ENCODE measurements around the gene PRKAR1A.
"Not testable (repeated sequence)": the region's sequence is repeated elsewhere in the genome, so short reads cannot be mapped to it uniquely, and the experiment has no call there.

Gene PRKAR1A

GRCh38 chr17:68512247-68512959, at the start of gene PRKAR1A:
Gene PRKAR1A, plus strand, starts transcription at chr17:68512430. Its CDS starts 2,970 bp downstream, at chr17:68515400.
- peak; percentile 79 to 91 for DNase-seq (ENCODE audit: extremely low read depth in 1 of 2, low read depth in 1 of 2)

GRCh38 chr17:68463211-68464019, 48.8 kb upstream of the PRKAR1A start:
- no peak for DNase-seq (ENCODE audit: extremely low read depth in 1 of 2, low read depth in 1 of 2)

- DNase-seq (ENCODE audit: extremely low read depth in 1 of 2, low read depth in 1 of 2), result no peak
These were observed 43.9 kb upstream of the PRKAR1A start for GRCh38 chr17:68468334-68468733.

- DNase-seq (ENCODE audit: extremely low read depth in 1 of 2, low read depth in 1 of 2), result no peak
These were observed 43.4 kb upstream of the PRKAR1A start for GRCh38 chr17:68468788-68469187.

- no peak for DNase-seq (ENCODE audit: extremely low read depth in 1 of 2, low read depth in 1 of 2)
These were observed 41.3 kb upstream of the PRKAR1A start for GRCh38 chr17:68470961-68471360.

GRCh38 chr17:68480885-68481284, 31.3 kb upstream of the PRKAR1A start:
- DNase-seq (ENCODE audit: extremely low read depth in 1 of 2, low read depth in 1 of 2), result no peak

- no peak for DNase-seq (ENCODE audit: extremely low read depth in 1 of 2, low read depth in 1 of 2)
These were observed 29.6 kb upstream of the PRKAR1A start for GRCh38 chr17:68482576-68483041.

- no peak for DNase-seq (ENCODE audit: extremely low read depth in 1 of 2, low read depth in 1 of 2)
These were observed 27.8 kb upstream of the PRKAR1A start for GRCh38 chr17:68484458-68484857.

- DNase-seq (ENCODE audit: extremely low read depth in 1 of 2, low read depth in 1 of 2), result no peak
These were observed 22.3 kb upstream of the PRKAR1A start for GRCh38 chr17:68489919-68490318.

GRCh38 chr17:68491381-68492231, 20.6 kb upstream of the PRKAR1A start:
- no peak for DNase-seq (ENCODE audit: extremely low read depth in 1 of 2, low read depth in 1 of 2)

GRCh38 chr17:68492394-68493054, 19.7 kb upstream of the PRKAR1A start:
- DNase-seq (ENCODE audit: extremely low read depth in 1 of 2, low read depth in 1 of 2), result not testable (repeated sequence)

- DNase-seq (ENCODE audit: extremely low read depth in 1 of 2, low read depth in 1 of 2), result no peak
These were observed 17.1 kb upstream of the PRKAR1A start for GRCh38 chr17:68495081-68495480.

- DNase-seq (ENCODE audit: extremely low read depth in 1 of 2, low read depth in 1 of 2), result no peak
These were observed 14.3 kb upstream of the PRKAR1A start for GRCh38 chr17:68497885-68498319.

- no peak for DNase-seq (ENCODE audit: extremely low read depth in 1 of 2, low read depth in 1 of 2)
These were observed 13.5 kb upstream of the PRKAR1A start for GRCh38 chr17:68498479-68499326.

GRCh38 chr17:68499587-68499986, 12.6 kb upstream of the PRKAR1A start:
- no peak for DNase-seq (ENCODE audit: extremely low read depth in 1 of 2, low read depth in 1 of 2)

GRCh38 chr17:68501074-68501473, 11.2 kb upstream of the PRKAR1A start:
- no peak for DNase-seq (ENCODE audit: extremely low read depth in 1 of 2, low read depth in 1 of 2)

- DNase-seq (ENCODE audit: extremely low read depth in 1 of 2, low read depth in 1 of 2), result no peak
These were observed 6.3 kb upstream of the PRKAR1A start for GRCh38 chr17:68505951-68506350.

- no peak for DNase-seq (ENCODE audit: extremely low read depth in 1 of 2, low read depth in 1 of 2)
These were observed 4.7 kb upstream of the PRKAR1A start for GRCh38 chr17:68507576-68507975.

Measured in stimulated activated CD8-positive, alpha-beta memory T cell treated with anti-CD3 and anti-CD28 coated beads, Interleukin-7, amount 100 ng/mL, for 48 hours (primary cell).